GM18519 (cell line): ENCODE results near the gene PSME1.
"Not testable (repeated sequence)": the region's sequence is repeated elsewhere in the genome, so short reads cannot be mapped to it uniquely, and the experiment has no call there.

Source experiments
- ATAC-seq: cut with Tn5 transposase; IDR thresholded peaks from one replicate; pipeline ENCODE4 v1.9.1; 2021; ENCODE audit warnings: mild to moderate bottlenecking, moderate library complexity; ENCODE audit not compliant: unreplicated experiment, low FRiP score

Gene PSME1

DNA sequence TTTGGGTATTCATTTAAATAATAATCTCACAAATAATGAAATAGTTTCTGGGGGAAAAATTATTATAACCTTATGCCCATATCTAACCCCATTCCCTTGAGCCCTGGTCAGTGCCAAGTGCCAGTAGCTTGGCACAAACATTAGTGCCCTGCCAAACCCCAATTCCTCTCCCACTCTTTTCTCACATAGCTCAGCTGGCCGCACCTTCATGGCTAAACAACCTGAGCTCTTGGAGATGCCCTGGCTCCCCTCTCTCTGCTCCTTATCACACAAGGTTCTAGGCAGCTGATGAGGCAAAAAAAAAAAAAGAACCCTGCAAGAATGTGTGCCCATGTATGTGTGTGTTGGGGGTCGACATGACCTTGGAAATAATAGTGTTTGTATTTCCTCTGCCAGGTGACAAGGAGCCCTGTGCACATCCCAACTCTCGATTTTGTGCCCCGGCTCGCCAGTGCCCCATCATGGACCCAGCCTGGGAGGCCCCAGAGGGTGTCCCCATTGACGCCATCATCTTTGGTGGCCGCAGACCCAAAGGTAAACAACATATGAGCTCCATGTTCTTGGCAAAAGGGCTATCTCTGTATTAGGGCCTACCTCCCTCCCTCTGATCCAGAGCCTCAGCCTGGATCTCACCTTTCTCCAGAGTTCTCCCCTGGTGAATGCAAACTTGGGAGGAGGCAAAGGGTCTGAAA, 33.5 kb upstream of the PSME1 start:
- no peak for ATAC-seq

DNA sequence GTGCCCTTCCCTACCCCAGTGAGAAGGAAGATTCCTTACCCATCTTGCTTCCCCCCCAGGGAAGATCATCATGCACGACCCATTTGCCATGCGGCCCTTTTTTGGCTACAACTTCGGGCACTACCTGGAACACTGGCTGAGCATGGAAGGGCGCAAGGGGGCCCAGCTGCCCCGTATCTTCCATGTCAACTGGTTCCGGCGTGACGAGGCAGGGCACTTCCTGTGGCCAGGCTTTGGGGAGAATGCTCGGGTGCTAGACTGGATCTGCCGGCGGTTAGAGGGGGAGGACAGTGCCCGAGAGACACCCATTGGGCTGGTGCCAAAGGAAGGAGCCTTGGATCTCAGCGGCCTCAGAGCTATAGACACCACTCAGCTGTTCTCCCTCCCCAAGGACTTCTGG, 32.5 kb upstream of the PSME1 start:
- no peak for ATAC-seq

DNA sequence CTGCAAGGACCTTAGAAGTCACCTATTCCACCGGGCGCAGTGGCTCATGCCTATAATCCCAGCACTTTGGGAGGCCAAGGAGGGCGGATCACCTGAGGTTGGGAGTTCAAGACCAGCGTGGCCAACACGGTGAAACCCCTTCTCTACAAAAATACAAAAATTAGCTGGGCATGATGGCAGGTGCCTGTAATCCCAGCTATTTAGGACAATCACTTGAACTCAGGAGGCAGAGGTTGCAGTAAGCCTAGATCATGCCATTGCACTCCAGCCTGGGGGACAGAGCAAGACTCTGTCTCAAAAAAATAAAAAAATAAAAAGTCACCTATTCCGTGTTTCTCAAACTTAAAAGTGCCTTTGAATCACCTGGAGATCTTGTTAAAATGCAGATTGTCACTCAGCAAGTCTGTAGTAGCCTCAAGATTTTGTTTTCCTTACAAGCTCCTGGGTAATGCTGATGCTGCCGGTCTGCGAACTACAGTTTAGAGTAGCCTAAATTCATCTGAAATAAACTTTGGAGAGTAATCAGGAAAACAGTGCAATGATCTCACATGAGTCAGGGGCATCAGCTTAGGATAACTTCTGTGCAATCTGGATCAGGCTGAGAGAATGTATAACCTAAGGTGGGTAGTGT, 30.3 kb upstream of the PSME1 start:
- ATAC-seq, result not testable (repeated sequence)

DNA sequence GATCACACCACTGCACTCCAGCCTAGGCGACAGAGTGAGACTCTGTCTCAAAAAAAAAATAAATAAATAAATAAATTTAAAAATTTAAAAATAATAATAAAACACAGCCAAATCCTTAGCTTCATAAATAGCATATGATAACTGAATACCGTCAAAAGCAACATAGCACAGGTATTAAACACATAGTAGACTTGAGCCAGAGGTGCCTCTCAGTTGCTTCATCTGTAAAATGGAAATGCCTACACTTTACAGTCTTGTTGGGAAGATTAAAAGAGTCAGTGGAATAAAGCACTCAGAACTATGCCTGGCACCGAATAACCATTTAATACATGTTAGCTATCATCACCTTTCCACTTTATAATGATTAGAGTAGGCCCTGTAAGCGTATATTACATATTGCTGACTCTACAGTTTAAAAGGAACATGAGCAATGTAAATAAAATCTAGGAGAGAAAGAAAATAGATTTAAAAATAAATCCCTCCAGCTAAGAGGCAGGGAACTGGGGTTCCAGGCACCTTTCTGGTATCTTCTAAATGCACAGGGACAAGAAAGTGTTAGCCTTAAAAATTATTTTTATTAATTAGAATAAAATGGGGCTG, 29.2 kb upstream of the PSME1 start:
- ATAC-seq, result no peak

DNA sequence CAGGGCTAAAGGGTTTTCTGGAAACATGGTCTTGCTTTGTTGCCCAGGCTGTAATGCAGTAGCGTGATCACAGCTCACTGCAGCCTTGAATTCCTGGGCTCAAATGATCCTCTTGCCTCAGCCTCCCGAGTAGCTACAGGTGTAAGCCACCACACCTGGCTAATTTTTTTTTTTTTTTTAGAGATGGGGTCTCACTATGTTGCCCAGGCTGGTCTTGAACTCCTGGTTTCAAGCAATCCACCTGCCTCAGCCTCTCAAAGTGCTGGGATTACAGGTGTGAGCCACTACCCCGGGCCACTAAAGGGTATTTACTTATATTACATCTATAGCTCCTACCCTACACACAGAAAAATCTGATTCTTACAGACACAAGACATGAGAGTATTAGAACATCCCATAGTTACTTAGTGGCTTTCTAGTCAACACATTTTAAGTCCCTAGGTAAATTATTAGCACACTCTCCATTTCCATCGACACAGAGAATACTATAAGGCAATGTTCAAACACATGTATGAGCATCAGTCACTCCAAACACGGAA, 27.6 kb upstream of the PSME1 start:
- no peak for ATAC-seq

DNA sequence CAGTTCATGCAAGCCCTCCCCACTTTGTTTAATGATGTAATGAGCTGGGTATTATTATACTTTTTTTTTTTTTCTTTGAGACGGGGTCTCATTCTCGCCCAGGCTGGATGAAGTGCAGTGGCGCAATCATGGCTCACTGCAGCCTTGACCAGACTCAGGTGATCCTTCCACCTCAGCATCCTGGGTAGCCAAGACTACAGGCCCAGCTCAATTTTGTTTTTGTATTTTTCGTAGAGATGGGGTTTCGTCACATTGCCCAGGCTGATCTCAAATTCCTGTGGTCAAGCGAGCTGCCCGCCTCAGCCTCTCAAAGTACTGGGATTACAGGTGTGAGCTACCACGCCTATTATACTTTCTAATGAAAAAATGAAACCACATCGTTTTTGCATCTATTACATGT, 25.9 kb upstream of the PSME1 start:
- no peak for ATAC-seq

DNA sequence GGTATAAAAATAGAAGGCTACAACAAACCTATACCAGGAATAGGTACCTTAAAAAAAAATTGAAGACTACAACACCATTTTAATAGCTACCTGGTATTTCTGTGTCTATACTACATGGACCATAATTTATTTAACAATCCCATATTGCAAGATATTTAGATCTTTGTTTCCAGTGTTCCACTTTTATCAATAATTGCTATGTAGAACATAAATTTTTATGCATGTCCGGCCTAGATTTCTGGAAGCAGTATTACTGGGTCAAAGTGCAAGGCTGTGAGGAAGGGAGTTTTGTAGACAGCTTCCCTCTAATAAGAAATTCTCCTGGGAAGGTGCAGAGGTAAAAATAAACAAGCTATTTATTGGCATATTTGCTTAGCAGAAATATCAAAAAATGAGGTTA, 25.5 kb upstream of the PSME1 start:
- no peak for ATAC-seq

DNA sequence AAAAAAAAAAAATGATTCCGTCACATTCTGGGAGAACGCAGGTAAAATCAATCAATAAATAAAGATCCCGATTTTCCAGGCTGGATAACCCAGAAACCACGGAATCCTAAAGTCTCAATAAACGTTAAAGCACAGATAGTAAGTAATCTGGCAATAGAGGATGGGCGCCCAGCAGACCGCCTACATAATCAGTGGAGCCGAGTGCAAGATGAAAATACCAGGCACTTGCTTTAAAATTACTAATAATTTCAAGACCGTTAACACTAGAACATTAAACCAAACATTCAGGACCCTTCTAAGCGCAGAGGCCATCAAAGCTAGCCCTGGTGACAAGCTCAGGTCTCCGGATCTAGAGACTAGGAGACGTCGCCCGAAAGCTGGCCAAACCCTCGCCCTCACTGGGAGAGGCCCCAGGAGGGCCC, 22.6 kb upstream of the PSME1 start:
- ATAC-seq, result no peak

DNA sequence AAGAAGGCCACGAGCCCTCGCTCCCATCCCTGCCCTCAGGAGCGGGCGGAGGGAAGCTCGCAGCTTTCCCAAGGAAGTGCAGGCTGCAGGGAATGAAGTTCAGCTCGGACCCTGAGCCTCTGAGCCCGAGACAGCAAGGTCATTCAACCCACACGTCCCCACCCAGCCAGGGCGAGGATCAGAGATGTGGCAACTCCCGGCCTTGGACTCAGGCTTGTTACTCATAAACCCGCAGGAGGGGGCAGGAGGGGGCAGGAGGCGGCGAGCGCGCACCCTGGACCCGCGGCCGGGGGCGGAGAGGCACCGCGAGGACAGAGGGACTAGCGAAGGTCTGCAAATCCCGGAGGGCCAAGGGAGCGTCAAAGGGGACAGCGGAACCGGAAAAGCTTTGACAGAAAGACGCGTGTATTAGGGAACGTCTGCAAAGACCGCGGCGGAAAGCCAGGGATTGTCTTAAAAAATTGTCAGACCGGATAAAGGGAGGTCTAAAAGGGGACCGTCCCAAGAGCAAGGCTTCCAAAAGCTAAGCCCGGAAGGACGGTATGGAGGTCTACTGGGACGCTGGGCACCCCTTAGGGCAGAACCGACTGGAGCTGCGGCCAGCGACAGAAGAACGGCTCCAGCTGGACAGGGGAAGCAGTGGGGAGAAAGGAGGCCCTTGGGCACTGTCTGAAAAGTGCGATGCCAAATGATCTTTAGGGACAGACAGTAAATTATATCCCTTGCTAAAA, 22.0 kb upstream of the PSME1 start:
- peak; percentile 9 for ATAC-seq

DNA sequence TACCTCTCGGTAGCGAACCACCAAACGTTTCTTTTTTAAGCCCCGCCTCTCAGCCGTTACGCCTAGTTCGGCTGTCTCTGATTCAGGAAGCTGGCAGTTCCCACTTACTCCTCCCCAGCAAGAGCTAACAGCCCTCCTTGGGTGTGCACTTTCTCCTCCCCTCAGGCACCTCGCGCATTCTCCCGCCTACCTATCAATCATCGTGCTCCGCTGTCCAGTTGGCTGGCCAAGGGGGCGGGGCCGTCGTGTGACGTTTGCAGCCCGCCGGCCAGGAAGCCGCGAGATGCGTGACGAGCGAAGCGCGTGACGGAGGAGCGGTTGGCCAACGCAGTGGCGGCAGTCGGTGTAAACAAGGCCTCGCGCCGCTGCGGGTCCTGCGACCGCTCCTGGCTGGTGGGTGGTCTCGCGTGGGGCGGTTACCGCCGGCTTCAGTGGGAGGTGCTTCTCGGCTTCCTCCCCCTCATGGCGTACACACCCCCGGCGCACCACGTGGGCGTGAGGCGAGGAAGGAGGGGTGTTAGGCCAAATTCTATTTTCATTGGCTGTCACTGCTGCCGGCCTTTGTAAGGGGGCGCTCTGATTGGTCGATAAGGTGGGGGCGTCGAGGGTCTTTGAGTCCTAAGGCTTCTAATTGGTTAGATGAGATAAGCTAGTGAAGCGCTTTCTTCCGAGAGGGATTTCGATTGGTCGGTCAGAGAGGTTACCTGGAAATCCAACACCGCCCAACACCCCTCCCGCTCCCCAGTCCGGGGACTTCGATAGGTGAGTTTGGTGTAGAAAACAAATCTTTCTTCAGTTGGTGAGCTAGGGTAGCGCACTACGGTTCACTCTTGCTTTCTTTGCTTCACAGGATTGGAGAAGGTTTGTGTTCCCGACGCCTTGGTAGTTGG, 21.2 kb upstream of the PSME1 start, which contains the start of the genes DCAF11 and NRL:
TSS of gene DCAF11 (plus strand) at position 246 of the 890 bp plus-strand sequence. CDS start 818 bp downstream, outside the sequence.
TSS of gene NRL (minus strand) at position 418 of the 890 bp plus-strand sequence. CDS start 32,101 bp downstream, outside the sequence.
- ATAC-seq, result peak; percentile 74

DNA sequence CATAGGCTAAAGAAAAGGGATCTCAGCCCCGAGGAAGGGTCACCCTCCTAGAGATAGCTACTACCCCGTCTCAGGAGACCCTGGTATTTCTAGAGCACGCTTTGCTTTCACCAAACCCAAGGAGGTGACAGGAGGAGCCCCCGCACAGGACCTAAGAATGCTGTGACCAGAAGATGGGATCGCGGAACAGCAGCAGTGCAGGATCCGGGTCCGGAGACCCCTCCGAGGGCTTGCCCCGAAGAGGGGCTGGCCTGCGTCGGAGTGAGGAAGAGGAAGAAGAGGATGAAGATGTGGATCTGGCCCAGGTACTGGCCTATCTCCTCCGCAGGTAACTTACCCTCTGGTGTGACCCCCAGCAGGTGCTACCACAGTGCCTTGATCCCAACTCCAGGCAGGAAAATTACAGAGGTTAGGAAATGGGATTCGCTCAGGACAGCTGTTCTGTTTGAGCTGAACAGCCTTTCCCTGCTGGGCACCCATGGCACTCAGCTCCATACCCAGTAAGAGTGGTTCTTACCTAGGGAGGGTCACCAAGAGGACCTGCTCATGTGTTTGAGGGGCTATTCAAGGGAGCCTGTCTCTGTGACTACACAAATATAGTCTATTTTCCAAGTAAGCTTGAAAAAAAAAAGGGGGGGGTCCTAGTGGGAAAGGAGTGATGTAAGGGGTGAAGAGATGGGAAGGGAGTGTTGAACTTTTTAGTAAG, 20.4 kb upstream of the PSME1 start:
- no peak for ATAC-seq

DNA sequence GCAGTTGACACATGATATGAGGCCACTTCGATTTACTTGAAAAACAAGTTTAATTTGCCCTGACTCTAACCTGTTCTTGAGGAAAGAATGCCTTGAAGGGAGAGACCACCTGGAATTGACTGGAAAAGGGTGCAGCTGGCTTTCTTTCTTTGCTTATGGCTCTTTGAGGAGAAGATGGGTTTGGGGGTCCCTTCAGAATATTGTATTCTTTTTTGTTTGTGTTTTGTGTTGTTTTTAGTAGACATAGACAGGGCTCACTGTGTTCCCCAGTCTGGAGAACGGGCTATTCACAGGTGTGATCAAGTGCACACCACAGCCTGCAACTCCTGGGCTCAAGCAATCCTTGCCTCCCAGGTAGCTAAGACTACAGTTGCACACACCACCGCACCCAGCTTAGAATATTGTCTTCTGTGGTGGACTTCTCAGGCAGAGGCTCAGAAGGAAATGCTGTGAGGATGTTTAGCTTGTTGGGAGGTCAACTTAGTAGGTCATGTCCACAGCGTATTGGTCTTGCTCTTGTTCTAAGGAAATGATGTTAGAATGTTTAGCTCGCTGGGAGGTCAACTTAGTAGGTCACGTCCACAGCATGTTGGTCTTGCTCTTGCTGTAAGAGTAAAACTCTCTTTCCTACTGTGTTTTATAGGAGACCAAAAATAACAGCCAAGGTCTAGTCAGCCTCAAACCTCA, 19.7 kb upstream of the PSME1 start:
- ATAC-seq, result no peak

DNA sequence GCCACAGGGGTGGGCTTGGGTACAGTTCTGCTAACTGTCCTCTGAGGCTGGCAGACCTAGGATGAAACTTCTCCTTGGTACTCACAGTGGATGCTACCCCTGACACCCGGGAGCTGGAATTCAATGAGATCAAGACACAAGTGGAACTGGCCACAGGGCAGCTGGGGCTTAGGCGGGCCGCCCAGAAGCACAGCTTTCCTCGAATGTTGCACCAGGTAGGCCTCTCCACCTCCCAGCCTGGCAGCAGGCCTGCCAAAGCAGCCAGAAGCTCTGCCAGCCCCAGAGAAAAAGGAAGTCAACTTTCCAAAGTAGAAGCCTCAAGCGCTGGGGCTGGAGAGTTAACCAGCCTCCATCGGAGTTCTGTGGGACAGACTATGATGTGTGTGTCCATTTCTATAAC, 18.8 kb upstream of the PSME1 start:
- ATAC-seq, result no peak

DNA sequence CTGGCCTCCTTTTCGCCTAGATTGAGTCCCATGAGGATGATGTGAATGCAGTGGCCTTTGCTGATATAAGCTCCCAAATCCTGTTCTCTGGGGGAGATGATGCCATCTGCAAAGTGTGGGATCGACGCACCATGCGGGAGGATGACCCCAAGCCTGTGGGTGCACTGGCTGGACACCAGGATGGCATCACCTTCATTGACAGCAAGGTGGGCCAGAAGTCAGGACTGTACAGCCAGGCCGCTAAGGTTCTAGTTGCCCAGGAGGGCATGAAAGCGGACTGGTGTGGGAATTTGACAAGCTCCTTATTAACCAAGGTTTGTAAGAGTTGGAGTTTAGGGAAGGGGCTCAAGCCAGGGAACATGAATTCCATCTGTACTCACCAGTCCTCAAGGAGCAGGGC, 16.3 kb upstream of the PSME1 start:
- ATAC-seq, result no peak

DNA sequence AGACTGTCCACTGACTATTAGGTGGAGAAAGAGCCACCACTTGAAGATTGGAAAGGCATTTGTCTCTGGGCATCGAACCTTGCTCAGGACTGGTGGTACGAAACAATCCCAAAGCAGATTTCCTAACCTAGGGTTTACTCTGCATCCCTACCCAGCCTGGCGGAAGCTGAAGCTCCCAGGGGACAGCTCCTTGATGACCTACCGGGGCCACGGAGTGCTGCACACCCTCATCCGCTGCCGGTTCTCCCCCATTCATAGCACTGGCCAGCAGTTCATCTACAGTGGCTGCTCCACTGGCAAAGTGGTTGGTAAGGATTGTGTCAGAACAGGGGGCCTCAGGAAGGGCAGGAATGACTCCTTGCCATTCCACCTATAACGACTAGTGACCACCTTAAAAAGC, 14.8 kb upstream of the PSME1 start:
- ATAC-seq, result no peak

DNA sequence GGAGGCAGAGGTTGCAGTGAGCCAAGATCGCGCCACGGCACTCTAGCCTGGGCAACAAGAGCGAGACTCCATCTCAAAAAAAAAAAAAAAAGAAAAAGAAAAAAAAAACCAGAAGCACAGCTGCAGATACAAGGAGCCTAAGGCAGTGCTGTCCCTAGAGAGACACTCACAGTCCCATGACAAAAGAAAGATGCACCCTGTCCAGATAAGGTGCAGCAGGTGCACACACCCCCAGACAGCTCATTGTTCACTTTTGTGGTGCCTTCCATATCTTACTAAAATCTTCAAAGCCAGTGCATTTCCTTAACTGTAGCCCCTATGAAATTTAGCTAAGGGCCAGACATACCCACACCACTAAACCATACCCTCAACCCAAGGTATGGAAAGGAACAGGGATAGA, 13.6 kb upstream of the PSME1 start:
- no peak for ATAC-seq

DNA sequence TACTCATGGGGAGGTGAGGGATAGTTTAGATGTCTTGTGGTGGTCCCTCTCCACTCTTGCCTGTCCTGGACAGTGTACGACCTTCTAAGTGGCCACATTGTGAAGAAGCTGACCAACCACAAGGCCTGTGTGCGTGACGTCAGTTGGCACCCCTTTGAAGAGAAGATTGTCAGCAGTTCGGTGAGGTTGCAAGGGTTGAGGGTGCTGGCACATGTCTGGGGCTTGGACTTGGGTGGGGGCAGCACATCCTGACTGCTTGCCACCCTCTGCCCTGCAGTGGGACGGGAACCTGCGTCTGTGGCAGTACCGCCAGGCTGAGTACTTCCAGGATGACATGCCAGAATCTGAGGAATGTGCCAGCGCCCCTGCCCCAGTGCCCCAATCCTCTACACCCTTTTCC, 13.1 kb upstream of the PSME1 start:
- ATAC-seq, result no peak
